Erythroblast (primary cell): Measurements from ENCODE around the gene OPRM1.

Source experiments
- GATA1 ChIP-seq: IDR thresholded peaks from 2 replicates; pipeline ENCODE4 v1.6.1; 2011; ENCODE audit warnings: low read depth, mild to moderate bottlenecking, control low read depth, low read length, moderate library complexity
- POLR2A ChIP-seq: IDR thresholded peaks from 2 replicates; pipeline ENCODE4 v1.6.1; 2011; ENCODE audit warnings: mild to moderate bottlenecking, low read length

DNA sequence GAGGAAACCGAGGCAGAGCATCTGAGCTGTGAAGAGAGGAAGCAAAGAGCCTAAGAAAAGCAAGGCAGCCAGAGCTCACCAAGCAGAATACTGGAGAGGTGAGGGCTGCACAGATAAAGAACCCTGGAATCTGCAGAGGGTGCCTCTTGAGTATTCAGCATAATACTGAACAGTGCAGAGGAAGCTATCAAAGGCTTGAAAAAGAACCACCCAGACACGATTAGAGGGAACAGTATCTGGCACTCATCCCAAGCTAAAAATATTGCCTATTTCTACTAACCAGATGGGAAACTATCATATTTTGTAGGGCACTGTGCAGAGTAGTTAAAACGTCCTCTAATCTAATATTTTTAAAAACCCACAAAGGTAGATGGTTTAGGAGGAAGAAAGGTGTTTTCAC is 41.8 kb upstream of the OPRM1 start:
- TF ChIP-seq POLR2A, result no peak
- no peak for TF ChIP-seq GATA1
